HG03139 (cell line): ENCODE measurements around the gene ZNF593.

Source experiments
- ATAC-seq: cut with Tn5 transposase; IDR thresholded peaks from one replicate; pipeline ENCODE4 v1.9.1; 2021; ENCODE audit not compliant: unreplicated experiment

The ZNF593 gene

DNA sequence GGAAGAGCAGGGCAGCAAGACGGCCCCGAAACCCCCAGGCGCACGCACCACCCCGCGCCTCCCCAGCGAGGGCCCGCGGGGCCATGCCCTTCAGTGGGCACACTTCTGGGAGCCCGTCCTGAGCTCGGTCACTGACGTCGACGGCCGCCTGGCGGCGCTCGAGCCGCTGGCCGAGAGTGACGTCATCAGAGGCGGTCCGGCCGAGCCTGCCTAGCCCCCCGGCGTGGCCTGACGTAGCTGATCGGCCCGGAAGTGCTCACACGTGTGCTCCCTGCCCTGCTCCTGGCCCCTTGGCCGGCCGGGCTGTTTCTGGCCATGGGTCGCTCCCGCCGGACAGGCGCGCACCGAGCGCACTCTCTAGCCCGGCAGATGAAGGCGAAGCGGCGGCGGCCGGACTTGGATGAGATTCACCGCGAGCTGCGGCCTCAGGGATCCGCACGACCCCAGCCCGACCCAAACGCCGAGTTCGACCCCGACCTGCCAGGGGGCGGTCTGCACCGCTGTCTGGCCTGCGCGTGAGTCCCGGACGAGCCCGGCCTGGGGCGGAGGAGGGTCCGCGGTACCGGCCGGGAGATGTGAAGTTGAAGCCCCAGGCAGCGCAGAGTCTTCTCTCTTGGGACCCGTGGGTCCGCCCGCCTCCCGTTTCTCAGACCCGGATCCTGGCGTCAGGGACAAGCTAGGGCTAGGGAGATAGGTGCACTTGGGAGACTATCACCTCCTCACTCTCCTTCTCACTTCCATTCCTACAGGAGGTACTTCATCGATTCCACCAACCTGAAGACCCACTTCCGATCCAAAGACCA is at the start of gene ZNF593:
TSS of gene ZNF593 (plus strand) at position 240 of the 803 bp plus-strand sequence. CDS start at position 316, 76 bp downstream.
- ATAC-seq, result peak; percentile 92

DNA sequence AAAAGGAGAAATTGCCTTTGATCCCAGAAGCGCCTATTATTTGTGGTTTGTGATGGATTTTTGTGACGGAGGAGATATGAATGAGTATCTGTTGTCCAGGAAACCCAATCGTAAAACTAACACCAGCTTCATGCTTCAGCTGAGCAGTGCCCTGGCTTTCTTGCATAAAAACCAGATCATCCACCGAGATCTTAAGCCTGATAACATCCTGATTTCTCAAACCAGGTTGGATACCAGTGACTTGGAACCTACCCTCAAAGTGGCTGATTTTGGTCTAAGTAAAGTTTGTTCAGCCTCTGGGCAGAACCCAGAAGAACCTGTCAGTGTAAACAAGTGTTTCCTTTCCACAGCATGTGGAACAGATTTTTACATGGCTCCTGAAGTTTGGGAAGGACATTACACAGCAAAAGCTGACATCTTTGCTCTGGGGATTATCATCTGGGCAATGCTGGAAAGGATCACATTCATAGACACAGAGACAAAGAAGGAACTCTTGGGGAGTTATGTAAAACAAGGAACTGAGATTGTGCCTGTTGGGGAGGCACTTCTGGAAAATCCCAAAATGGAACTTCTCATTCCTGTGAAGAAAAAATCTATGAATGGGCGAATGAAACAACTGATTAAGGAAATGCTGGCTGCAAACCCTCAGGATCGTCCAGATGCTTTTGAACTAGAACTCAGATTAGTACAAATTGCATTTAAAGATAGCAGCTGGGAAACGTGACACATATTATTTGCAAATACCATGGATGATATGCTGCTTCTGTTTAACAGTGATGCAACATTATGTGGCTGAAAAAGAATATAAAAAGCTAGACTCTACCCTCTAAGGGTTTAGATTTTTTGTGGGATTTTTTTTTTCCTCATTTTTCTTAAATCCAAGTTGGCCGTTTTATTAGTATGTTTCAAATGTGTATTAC is 47.6 kb upstream of the ZNF593 start:
- no peak for ATAC-seq

DNA sequence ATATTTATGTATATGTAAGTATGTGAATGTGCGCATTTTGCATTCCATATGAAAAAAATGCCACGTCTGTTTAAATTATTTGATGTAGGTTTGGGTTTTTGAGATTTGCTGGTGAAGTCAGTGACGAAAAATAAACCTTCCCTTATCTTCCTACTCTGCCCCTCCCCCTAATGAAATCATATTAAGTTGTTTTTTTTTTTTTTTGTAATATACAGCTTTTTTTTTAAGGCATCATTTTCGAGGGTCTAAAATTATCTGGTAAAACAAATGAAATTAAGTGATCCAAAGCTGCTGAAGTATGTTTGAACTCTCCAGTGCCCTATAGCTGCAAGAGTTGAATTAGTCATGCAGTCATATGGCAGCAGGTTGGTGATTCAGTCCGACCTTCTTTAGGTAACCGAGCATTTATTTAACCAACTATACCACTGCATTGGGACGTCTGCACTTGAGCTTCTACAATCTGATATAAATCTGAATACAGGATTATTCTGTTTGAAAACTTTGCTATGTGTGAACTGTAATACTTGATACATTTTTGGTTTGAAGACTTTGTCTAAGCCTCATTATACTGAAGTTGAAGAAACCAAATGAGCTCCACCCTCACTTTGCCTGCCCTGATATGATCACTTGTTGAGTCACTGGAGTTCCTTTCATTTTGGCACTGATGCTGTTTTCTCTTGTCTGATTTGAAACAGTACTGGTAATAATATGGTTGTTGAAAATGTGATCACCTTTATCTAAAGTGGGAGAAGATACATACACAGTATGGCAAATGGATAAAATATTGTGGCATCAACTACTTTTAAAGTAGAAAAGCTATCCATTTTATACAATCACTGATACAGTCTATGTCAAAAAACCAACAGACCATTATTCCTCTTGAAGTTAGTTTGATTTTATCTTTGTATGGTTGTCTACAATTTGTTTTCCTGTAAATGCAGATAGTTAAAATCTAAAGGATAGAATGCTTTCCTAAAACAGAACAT is 46.4 kb upstream of the ZNF593 start:
- ATAC-seq, result no peak

DNA sequence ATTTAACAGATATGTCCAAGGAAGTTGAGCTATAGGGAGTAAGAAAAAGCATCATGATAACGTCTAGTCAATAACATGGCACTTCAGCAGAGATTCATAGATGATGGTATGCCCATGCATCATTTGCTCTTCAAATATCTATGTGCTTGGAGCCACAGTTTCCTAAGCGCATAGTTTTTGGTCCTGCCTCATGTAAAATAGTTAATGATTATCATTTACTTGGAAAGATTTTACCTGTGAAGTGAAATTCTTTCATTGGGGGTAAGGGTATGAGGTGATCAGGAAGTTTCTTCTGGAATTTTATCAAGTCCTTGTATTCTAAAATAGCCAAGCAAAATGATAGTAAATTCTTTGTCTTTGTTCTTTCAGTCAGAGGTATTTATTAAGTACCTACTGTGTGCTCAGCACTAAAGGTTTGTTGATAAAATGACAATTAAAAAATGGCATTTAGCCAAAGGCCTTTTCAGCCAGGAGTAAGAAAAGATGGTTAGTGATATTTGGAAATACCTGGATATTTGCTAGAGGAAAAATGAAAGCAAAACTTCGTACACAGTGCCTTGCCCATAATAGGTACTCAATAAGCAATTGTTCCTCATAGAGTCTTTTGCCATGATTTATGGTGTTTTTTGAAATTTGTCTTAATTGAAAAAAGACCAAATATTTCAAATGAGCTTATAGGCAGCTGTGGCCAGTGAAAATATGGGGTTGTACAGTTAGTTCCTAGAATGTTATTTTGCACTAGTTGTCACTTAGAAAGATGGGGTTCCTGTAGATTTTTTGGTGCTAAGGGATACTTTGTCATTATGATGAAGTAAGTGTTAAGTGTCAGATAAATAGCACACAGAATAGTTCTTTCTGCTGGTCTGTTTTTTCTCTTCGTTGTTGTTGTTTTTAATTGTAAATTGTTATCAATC is 45.0 kb upstream of the ZNF593 start:
- no peak for ATAC-seq

DNA sequence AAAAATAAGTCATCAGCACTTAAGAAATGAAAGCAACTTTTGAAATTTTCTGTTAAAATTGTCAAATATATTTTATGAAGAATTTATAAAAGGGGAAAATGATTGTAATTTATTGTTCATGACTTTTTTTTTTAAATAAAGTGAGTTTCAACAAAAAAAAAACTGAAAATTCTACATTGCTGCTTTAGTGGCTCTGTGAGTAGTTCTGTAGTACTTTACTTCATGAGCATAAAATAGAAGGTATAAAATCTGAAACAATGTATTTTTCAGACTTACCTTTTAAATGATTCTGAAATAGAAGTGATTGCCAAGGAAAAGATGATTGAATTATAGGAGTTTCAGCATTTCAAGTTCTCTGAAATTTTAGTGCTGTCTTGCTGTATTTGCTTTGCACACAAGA is 44.3 kb upstream of the ZNF593 start:
- no peak for ATAC-seq

DNA sequence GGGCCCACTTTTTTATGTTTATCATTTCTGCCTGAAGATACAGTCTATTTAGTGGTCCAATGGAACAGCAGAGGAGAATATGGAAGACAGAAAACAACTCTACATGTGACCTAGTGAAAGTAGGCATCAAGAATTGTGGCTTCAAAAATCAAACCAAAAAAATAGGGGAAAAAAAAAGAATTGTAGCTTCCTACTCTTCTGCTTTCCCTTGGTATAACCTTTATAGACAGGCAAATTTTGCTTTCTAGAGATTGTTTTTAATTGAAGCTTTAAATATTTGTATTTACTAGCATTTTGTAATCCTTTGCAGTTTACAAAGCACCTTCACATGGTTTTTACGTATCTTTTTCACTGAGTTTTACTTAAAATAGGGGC is 43.8 kb upstream of the ZNF593 start:
- ATAC-seq, result no peak

DNA sequence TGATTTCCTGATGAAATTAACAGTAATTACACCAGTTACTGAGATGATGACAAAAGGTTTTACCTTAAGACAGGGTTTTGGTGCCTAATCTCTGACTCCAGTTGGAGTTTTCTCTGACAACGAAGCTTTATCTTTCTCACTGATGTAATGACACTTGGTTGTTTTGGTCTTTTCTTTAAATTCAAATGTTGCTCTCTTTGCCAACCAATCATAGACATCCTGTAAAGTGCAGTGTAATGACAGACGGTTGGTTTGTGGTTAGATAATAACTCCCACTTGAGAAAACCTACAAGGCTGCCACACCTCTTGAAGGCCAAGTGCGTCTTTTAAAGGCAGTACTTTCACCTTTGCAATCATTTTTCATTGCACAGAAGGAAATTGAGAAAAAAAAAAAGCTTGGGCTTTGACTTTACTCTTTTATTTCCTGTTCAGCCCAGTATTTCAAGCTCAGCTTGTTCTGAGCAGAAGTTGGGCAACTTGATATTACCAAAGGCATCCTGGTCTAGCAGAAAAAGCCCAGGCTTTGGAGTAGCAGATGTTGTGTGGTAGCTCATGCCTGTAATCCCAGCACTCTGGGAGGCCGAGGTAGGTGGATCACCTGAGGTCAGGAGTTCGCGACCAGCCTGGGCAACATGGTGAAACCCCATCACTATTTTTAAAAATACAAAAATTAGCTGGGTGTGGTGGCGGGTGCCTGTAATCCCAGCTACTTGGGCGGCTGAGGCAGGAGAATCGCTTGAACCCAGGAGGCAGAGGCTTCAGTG is 43.2 kb upstream of the ZNF593 start:
- peak; percentile 62 for ATAC-seq

DNA sequence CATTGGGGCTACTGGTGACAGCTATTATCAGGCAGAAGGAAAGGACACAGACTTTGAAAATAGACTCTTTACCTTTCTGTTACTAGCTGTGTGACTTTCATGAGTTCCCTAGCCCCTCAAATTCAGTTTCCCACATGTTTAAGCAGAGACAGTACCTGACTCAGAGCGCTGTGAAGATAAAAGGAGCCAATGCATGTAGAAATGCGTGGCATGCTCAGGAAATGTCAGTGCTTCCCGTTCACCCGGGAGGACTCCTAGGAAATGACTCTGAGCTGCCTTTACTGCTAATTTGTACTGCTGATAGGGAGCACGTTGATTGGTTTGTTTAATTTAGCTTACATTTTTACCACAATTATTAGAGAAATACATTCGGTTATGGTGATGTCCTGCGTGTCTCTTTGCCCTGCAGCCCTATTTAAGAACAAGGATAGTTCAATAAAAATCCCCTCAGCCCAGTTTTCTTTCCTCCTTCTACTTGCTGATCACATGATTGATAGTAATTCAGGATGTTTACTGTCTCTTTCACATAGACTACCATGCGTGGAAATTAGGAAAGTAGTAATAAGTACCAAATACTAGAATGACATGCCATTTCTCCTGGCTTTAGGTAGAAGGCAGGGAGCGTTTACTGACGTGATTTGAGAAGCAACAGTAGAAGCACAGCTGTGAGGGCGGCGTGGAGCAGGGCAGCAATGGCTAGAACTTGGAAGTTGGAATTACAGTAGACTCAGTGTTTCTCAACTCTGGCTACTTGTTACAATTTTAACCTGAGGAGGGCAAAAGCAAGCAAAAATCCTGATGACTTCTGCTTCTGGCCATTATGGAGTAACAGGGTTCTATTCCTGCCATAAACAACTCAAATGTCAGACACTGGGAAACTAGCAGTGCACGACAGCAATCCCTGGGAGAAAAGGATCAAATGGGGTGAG is 42.2 kb upstream of the ZNF593 start:
- ATAC-seq, result no peak

DNA sequence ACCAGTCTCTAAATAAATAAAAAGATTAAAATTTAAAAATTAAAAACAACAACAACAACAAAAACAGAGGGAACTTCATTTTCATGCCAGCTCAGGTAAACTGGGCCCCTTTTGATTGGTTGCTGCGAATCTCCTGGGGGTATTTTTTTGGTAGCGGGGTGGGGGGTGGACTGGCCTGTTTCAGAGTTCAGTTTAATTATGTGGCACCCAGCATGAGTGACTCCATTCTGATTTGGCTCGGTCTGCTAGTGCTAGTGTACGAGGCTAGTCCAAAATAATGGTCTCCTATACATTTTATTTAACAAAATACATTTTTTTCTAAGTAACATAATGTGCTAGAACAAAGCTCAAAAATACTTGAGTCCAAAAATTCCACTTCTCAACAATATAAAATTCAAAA is 39.9 kb upstream of the ZNF593 start:
- no peak for ATAC-seq

DNA sequence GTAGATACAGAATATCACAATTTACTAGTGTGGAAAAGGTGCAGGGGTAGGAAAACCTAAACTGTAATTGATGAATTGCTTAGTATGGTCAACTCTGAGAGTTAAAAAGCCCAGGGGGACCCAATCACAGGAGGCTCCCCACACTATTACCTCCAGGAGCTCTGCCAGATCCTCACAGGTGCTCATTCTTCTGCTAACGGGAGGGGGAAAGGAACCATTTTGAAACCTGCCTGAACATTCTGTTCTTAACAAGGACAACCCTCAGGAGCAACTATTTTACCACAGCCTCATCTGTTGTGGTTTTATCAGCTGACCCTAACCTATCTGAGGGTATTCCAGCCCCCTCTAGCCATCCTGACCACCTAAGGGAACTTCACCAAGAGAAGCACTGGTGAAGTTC is 39.0 kb upstream of the ZNF593 start:
- no peak for ATAC-seq

DNA sequence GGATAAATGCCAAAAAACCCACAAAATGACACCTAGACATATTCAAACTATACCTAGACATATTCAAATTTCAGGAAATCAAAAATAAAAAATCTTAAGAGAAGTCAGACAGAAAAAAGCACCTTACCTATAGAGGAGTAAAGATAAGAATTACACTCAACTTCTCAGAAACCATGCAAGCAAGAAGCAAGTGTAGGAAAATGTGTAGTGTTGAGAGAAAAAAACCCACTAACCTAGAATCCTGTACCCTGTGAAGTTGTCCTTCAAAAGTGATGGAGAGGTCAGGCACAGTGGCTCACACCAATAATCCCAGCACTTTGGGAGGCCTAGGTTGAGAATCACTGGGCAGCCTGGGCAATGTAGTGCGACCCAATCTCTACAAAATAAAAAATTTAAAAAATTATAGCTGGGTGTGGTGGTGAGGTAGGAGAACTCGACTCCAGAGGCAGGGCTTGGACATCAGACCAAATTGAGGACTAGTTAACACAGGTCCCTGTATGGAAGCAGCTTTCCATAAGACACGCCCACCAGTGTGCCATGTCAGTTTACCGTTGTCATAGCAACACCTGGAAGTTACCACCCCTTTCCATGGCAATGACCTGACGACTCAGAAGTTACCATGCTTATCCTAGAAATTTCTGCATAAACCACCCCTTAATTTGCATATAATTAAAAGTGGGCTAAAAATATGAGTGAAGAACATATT is 37.4 kb upstream of the ZNF593 start:
- no peak for ATAC-seq

DNA sequence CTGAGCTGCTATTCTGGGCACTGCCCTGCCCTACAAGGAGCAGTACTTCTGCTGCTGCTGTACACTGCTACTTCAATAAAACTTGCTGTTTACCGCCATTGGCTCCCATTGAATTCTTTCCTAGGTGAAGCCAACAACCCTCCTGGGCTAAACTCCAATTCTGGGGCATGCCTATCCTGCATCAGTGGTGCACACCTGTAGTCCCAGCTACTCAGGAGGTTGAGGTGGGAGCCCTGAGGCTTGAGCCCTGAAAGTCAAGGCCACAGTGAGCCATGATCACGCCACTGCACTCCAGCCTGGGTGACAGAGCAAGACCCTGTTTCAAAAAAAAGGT is 36.9 kb upstream of the ZNF593 start:
- no peak for ATAC-seq

DNA sequence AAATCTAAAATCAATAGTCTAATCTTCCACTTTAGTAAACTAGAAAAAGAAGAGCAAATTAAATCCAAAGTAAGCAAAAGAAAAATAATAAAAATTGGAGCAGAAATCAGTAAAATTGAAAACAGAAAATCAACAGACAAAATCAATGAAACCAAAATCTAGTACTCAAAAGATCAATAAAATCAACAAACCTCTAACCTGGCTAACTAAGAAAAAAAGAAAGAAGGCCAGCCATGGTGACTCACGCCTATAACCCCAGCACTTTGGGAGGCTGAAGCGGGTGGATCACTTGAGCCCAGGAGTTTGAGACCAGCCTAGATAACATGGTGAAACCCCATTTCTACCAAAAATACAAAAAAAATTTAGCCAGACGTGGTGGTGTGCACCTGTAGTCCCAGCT is 35.2 kb upstream of the ZNF593 start:
- no peak for ATAC-seq

DNA sequence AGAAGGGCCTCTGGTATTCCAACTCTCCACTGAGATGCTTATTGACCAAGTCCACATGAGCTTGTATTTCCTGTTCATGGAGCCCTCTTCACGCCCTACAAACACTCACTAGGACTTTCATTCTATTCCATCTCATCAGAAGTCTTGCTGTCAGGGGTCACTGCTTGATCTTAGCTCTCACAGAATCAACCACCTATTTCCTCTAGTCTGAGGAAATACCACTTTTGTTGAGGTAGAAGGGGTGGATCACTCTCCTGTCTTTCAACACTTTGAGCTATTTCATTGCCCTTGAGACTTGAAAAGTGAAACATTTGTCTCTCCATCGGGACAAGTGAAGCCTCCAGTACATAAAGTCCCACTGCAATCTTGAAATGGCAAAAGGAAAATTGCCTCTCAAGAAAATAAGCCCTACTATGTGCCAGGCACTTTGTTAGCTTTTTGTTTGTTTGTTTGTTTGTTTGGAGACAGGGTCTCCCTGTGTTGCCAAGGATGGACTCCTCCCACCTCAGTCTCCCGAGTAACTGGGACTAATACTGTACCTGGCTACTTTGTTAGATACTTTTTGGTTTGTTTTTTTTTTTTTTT is 30.6 kb upstream of the ZNF593 start:
- no peak for ATAC-seq

DNA sequence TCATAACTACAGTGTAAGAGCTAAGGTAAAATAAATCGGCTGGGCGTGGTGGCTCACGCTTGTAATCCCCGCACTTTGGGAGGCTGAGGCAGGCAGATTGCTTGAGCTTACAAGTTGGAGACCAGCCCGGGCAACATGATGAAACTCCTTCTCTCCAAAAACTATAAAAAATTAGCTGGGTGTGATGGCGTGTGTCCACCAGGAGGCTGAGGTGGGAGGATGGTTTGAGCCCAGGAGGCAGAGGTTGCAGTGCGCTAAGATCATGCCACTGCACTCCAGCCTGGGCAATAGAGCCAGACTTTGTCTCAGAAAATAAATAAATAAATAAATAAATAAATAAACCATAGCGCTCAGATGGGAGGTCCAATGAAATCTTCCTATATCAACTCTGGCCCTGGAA is 27.5 kb upstream of the ZNF593 start:
- ATAC-seq, result no peak

DNA sequence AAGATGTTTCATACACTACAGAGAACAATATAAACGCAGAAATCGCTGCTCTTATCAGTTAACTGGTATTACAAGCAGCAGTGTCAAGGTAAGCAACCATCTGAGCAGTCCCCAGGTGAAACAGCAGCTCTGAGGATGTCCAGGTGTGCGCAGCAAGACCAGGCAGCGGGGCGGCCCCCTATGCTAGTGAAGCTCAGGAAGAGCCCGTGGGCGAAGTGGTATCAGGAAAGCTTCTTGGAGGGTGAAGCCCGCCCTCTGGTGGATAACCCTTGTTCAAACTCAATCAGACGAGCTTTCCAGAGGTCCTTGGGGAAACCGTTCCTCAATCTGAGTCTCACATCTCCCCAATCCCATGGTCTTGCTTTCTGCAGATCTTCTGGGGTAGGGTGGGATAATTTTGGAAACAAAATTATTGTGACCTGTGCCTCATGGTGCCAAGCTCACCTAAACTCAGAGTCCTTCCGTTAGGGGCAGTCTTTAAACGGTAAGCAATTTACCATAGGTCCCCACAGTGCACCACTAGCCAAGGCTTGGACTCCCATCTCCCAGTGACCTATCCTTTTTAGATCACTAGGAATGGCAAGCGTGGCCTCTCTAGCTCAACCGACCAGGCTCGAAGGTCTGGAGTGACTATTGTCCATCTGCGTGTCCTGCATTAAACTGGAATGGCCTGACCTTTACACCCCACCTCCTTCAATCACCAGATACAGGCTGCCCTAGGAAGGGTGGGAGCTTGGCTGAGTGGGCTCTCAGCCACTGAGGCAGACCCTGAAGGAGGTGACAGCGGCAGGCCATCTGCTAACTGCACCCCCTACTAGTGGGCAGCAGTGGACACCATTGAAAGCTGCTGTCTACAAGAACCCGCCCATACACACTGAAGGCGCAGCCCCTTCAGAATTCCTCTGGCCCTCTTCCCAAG is 24.4 kb upstream of the ZNF593 start:
- no peak for ATAC-seq
